Hindlimb muscle (tissue), 1 donor: ENCODE results near the gene MED14. TPM values are rescaled to one million over a fixed set of nuclear protein-coding genes. Genes with fewer than 3 reads are reported as not detected.

Source experiments
- DNase-seq: peaks from one replicate; pipeline ENCODE4 v3.0.0-alpha.2; 2013
- polyA plus RNA-seq: library from polyadenylated mRNA; unstranded; fragments of 120-200 nt; gene quantifications from one replicate; pipeline ENCODE4 v1.2.1, GENCODE V29; 2013; ENCODE audit not compliant: insufficient read length

MED14 gene
- polyA plus RNA-seq, 1 donor = 35.3 TPM

DNA sequence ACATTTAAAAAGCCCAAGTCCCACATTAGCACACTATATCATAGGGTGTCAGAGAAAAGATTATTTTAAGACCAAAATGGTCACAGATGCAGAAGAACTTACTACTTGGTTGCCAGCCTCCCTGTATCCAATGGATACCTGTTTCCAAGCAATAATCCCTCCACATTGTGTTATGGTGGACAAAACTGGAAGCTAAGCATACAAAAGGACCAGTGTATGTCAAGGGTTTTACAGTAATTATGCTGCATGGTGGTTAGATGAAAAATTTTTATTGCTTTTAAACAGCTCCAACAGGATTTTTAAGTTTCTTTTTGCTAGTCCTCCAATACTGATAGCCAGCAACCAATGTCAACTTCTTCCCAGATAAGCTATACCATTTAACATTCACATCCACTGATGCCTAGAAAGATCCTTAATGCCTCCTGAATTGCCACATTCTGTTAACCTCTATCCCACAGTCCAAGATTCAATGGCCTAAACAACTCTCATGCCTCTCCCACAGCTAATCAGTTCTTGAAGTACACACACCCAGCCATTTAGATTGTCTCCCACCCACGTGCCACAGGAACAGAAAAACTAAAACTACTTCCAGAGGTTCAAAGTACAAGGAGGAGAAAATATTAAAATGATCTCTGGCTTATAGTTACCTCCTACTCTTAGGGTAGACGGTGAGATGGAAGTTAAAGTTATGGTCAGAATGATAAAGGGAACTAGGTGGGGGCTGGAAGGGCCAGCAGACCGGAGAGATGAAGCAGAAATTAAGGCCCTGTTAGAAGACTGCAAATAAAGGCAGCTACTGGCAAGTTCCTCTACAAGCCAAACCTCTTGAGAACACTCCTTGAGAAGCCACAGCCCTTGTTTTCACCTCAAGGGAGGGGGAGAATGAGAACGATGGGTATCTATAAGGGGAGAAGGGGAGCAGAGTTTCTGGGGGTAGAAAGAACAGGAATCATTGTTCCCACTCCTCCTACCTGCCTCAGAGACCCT is 5.5 kb downstream of the MED14 start:
- DNase-seq = no peak

DNA sequence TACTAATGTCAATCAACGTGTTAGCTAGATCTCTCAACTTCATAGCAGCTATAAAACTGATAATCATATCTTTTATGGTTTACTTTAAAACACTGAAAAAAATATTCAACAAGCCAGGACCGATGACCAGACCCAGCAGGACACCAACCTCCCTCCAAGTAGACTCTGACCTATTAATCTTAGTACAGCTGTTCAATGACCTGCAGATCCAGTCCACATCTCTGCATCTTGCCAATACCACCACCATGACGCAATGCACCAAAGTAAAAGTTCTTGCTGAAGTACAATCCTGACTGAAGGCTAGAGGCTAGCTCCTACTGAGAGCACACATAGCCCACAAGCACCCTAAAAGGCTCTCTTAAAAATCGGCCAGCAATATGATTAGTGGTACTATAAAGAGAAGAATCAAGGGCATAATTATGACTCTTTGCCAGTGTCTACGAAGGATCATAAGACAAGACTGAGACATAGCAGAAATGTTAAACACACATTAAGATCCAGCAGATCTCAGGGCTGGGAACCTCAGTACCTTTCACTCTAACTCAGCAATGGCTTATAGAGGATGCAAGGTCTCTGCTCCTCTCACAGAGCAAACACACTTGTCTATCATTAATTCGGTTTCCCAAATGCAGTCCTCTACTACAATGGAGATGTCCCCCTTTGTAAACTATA is 7.6 kb downstream of the MED14 start:
- no peak for DNase-seq

DNA sequence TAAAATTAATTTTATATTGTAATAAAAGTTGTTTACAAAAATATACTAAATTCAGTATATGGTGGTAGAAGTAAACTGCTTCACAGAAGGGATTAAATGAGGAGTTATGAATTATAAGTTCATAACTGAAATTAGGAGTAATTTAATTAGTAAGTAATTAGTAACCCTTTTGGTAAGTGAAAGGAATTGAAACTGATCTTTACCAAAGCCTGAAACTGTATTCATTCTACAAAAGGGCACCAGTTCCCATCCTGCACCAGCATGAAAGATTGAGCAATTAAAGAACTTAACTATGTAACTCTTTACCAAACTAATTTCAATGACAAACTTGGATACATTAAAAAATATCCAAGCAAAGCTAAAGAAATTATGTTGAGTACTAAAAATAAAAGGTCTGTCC is 8.2 kb downstream of the MED14 start:
- no peak for DNase-seq

DNA sequence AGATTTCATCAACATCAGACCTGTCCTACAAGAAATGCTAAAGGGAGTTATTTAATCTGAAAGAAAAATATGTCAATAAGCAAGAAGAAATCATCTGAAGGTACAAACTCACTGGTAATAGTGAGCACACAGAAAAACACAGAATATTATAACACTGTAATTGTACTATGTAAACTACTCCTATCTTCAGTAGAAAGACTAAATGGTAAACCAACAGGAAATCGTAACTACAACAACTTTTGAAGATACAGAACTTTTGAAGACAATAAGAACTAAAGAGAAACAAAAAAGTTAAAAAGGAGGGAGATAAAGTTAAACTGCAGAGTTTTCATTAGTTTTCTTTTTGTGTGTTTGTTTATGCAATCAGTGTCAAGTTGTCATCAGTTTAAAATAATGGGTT is 12.4 kb downstream of the MED14 start:
- no peak for DNase-seq

DNA sequence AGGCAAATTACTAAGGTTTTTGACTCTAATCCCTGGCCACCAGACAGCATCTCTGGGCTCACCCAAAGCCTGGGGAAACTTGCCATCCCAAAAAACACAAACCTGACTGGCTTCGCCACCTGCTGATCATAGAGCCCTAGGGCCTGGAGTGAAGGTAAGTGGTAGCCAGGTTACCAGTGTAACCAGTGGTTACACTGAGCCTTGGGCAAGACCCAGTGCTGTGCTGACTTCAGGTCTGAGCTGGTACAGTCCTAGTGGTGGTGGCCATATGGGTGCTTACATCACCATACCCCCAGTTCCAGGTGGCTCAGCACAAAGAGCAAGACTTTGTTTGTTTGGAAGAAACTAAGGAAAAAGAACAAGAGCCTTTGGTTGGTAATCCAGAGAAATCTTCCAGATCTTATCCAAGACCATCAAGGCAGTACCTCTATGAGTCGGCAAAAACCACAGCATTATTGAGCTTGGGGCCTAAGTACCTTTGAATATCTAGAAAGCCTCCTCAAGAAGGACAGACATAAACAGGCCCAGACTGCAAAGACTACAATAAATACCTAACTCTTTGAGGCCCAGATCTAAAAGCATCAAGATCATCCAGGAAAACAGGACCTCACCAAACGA is 13.7 kb downstream of the MED14 start:
- DNase-seq = no peak

DNA sequence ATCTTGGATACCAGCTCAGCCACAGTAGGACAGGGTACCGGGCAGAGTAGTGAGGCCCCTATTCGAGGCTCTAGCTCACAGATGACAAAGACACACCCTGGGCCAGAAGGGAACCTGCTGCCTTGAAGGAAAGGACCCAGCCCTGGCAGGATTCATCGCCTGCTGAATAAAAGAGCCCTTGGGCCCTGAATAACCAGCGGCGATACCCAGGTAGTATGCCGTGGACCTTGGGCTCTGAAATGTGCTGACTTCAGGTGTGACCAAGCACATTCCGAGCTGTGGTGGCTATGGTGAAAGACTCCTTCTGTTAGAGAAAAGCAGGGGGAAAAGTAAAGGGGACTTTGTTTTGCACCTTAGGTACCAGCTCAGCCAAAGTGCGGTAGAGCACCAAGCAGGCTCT is 14.6 kb downstream of the MED14 start:
- no peak for DNase-seq

DNA sequence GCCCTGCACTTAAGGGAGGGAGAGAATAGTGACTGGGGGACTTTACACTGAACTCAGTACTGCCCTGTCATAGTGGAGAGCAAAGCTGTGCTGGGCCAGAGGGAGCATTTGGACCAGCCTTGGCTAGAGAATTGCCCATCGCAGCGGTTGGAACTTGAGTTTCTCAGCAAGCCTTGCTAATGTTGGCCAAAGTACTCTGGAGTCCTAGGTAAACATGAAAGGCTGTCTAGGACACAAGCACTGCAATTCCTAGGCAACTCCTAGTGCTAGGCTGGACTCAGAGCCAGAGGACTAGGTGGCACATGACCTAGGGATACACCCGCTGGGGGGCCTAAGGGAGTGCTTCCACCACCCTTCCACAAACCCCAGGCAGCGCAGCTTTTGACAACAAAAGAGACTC is 15.0 kb downstream of the MED14 start:
- DNase-seq = no peak

DNA sequence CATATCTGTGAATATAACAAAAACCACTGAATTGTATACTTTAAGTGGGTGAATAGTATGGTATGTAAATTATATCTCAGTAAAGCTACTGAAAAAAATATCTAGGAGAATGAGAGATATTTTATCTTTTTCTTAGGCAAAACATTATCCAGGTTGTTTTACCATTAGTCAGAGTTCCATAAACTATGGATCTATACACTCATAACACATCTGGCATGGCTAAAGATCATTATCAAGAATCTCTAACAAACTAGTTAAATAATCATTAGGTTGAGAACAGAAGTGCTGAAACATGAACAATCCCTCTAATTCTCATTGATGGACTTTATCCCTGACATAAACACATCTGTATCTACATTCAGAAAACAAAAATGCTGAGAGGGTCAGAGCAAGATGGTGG is 15.6 kb downstream of the MED14 start:
- DNase-seq = no peak

DNA sequence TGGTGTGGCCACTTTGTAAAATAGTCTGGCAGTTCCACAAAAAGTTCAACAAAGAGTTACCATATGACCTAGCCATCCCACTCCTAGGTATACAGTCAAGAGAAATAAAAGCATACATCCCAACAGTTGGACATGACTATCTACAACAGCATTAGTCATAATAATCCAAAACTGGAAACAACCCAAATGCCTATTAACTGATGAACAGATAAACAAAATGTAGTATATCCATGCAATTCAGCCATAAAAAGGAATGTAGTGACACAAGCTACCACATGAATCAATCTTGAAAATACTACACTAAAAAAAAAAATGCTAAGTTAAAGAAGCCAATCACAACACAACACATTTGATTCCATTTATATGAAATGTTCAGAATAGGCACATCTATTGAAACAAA is 16.1 kb downstream of the MED14 start:
- no peak for DNase-seq

DNA sequence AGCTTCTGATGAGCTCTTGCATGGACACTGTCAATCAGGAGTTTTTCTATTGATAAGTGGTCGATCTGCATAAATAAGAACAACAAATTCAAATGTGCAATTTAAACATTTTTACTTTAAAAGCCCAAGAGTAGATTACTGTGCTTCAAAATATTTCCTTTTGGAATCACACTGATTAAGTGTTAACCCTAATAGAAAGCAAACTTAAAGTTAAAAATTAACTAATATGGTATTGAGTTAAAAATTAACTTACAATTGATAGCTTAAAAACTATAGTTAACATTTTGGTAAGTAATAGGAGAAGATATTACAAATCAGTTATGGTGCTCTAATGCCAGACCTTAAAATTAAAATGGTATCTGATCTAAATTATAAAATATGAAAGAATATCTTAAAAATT is 25.9 kb downstream of the MED14 start:
- no peak for DNase-seq

DNA sequence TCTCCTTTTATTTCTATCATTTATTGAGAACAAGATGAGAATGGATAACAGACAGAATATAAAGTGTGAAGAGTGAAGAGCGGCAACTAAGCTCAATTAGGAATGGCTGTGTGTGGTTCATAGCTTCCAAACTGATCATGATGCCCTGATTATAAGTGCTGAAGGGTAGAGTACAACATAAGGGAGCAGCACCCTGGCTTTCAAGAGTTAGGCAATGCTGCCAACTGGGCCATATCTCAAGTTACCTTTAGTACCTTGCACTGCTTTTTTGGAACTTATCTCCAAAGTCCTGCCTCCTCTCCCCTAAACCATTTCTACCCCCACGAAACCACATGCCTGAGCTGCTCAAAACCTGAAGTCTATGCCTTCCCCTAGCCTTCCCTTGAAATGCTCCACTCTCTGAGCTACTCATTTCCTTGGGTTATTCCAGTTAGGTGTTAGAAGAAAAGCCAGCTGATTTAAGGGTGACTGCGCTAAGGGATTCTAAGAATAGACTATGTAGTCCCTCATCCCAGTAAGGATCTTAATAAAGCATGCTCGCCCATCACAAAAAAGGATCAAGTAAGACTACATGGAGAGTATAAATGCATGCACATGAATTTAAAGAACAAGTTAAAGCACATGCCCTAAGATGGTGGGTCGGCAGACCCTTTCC is 29.6 kb downstream of the MED14 start:
- no peak for DNase-seq

DNA sequence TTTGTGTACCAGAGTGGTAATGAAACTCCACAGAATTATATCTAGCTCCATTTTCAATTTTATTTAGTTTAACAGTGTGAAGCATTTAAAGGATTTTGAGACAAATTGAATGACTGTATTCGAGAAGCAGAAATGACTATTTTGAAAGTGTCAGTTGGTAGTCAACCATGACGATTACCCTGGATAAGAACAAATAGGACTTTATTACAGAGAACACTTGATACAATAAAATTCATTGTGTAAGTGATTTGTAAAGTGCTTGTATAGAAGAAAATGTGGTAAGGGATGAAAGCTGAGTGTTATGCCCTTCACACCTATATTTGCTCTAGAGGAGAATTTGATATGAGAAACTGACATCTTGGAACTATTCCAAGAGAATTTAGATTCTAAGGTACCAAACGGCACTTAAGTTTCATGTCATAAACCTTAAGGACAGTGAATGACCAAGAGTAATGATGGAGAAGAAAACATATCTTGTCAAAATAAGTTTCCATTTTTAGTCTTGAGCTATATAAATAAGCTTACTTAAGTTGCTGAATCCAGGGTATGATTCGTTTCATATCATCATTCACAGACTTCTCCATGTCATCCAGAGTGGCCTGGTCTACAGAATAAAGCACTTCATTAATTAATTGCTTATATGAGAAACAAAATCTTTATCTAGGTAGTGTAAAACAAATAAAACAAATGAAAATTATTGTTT is 34.6 kb downstream of the MED14 start:
- DNase-seq = no peak

DNA sequence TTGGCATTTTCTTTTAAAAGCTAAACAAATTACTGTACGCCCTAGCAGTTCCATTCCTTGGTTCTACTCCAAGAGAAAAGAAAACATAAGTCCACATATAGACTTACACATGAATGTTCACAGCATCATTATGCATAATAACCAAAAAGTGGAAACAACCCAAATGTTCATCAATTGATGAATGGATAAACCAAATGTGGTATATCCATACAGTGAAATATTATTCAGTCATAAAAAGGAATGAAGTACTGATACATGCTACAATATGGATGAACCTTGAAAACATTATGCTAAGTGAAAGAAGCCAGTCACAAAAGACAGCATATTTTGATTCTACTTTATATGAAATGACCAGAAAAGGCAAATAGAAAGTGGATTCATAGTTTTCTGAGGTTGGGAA is 36.5 kb downstream of the MED14 start:
- DNase-seq = no peak

DNA sequence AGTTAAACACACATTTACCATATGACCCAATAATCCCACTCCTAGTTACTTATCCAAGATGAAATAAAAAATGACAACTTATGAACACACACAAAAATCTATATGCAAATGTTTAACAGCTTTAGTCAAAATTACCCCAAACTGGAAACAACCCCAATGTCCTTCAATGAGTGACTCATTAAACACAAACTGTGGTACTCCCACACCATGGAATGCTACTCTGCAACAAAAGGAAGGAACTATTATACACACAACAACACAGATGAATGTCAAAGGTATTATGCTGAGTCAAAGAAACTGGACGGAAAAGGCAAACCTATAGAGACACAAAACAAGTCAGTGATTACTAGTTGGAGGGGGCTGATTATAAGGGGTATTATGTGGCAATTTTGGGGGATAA is 40.5 kb downstream of the MED14 start:
- no peak for DNase-seq

DNA sequence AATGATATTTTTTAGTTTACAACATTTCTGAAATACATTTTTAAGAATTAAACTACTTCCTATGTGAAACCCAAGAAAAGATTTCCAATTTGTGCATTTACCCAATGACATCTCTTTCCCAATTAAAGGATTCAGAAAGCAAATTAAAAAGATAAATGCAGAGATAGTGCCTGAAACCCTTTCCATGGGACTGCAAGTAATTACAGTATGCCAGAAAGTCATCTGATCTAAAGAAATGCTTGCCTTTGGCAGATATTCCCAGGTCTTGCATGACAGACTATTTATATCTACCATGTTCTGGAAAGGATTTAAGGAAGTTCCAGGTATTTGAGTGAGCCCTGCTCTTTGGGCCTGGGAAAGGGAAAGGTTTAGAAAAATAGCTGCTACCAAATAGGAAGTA is 46.4 kb downstream of the MED14 start:
- no peak for DNase-seq

DNA sequence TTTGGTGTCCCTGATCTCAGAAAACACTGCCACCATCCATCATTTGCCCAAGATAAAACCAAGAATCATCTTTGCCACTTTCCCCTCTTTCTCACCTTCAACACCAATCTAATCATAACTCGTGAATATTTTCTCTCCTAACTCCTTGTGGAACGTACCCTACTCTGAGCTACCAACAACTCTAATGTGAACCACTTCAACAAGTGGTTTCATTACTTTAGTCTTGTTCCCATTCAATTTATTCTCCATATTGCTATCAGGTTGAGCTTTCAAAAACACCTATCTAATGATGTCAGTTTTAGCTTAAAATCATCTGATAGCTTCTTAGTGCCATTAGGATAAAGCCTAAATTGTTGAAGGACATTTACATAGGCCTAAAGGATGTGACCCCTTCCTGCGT is 48.2 kb downstream of the MED14 start:
- DNase-seq = no peak

DNA sequence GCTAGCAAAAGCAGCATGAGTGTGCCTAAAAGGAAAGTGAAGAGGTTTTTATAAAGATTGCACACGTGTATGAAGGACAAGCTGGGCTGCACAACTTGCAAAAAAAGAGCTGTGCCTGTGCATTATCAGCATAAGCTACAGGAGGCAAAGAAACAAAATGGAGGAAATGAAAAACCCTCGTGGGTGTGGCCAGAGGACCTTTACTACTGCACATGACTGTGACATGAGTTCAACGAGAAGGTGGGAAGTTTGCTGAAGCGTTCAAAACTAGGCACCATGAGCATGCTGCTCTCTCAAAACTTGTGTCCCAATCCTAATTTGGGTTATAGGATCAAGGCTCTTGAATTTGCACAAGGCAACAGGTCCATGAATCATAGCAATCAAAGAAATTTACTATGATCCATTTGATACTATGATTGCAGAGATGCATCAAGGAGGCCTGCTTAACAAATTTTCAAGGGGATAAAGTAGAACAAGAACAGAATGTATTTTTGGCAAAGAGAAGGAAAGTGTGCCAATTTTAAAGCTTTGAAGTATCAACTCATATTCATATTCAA is 49.9 kb downstream of the MED14 start:
- DNase-seq = no peak

DNA sequence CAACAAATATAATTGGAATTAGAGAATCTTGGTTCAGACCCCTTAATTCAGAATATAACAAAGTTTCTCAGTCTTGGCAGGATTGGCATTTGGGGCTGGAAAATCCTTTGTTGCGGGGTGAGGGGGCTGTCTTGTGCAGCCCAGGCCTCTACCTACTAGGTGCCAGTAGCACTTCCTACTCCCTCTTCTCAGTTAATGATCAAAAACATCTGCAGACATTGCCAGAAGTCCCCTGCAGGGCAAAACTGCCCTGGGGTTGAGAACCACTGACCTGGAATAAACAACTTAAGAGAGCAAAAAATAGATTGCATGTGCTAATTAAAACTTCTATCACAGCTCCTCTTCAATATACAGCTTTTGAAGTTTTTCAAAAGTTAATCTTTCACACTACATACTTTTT is 51.2 kb downstream of the MED14 start:
- no peak for DNase-seq

DNA sequence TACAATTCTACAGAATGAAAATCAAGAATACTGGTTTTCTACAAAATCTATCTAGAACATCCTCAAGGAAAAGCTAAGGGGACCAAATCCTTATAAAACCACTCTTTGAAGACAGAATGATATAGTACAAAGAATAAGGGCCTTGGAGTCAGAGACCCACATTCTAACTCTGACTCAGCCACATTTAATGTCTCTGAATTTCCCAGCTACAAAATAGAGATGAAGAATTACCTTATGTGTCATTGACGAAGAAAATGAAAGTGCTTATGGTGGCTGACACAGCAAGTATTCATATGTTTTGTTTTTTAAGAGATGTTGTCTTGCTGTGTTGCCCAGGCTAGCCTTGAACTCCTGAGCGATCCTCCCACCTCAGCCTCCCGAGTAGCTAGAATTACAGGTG is 52.1 kb downstream of the MED14 start:
- no peak for DNase-seq

DNA sequence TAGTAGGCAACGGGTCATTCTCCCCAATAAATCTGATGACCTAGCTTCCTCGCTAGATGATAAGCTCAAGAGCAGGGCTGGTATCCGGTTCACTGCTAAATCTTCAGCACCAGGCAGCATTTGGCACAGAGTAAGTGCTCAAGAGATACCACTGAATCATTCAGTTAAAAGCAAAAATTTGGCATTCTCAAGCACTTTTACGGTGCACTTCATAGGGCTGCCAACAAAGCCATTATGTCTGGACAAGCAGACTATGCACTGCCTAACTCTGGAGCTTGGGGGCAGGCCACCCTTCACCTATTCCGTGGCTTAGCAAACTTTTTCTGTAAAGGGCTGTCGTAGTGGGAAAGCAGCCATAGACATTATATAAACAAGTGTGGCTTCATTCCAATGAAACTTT is 64.2 kb downstream of the MED14 start:
- DNase-seq = no peak

DNA sequence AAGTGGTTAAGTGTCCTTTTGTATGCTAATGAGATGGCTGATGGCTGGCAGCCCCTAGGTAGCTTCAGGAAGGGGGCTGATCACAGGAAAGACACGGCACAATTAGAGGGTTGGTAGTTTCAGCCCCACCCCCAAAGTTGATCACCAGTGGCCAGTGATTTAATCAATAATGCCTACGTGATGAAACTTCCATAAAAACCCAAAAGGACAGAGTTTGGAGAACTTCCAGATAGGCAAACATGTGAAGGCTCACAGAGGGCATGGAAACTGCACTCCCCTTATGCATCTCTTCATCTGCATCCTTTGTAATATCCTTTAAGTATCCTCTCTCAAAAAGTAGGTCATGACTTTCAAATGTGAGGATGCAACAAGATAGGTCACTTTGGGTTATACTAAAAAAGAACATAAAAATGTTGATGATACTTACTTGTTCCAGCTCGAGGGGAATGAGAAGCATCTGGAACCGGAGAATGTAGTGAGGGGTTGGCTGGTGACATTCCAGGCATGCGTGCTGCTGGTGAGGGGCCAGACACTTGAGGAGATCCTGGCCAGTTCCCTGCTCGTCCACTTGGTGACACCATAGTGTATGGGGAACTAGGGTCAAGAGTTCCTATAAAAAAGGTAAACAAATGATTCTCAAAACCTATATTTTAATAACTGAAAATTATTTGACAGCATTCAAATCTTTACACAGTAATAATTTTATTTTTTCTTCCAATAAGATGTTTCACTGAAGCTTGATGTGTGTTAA is 71.3 kb downstream of the MED14 start:
- no peak for DNase-seq
